ENCODE data around the gene NUDT4B.
"Not testable (repeated sequence)": the region's sequence is repeated elsewhere in the genome, so short reads cannot be mapped to it uniquely, and the experiment has no call there.

The NUDT4B gene

DNA sequence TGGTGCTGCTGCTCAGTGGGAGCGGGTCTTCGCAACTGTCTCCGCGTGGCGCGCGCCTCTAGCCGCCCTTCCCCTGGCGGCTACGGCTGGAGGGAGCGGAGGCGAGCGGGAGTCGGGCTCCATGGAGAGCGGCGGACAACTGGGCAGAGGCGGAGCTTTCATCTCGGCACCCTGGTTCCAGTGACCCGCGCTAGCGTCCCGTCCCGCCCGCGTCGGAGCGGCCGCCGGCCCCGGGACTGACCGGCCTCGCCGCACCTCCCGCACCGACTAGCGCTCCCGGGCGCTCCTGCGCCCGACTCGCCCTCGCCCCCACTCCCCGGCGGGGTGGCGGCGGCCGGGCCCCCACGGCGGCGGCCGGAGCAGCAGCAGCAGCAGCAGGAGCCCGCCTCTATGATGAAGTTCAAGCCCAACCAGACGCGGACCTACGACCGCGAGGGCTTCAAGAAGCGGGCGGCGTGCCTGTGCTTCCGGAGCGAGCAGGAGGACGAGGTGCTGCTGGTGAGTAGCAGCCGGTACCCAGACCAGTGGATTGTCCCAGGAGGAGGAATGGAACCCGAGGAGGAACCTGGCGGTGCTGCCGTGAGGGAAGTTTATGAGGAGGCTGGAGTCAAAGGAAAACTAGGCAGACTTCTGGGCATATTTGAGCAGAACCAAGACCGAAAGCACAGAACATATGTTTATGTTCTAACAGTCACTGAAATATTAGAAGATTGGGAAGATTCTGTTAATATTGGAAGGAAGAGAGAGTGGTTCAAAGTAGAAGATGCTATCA, at the start of gene NUDT4B:
NUDT4B (plus strand) TSS at position 212 of the 772 bp plus-strand sequence; CDS start at position 391, 179 bp downstream.
- H3K27ac ChIP-seq: not testable (repeated sequence)

DNA sequence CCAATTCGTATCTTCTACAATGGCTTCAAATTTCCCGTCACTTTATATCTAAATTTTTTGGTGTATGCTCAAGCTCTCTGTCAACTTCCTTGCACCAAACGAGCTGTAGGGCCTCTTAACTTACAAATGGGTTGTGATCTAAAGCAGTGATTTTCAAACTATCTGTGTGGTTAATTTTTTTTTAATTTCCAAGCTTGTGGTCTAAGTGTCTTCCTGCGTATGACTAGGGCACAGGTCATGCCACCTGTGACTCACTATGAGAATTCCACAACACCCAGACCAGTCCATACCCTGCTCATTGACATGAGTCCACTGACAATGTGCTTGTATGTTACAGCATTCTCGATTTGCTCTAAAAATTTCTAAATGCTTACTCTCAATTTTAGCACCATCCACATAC, 49.2 kb upstream of the NUDT4B start:
- not testable (repeated sequence) for H3K27ac ChIP-seq

DNA sequence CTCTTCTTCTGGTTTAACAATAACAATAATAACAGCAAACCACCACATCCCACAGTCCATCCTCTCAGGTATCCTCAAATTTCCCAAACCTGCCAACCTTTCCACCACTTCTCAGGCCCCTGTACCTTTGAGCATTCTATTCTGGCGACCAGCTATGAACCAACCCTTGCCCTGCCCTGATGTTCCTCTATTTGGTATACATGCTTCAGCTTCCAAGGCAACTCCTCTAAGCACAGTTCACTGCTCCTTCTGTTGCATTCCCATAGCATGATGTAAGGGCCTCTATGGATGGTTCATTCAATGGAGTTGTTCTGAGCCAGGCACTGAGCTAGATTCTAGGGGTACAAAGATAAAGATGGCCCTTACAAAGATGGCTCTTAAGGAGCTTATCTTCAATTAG, 46.3 kb upstream of the NUDT4B start:
- not testable (repeated sequence) for H3K27ac ChIP-seq

DNA sequence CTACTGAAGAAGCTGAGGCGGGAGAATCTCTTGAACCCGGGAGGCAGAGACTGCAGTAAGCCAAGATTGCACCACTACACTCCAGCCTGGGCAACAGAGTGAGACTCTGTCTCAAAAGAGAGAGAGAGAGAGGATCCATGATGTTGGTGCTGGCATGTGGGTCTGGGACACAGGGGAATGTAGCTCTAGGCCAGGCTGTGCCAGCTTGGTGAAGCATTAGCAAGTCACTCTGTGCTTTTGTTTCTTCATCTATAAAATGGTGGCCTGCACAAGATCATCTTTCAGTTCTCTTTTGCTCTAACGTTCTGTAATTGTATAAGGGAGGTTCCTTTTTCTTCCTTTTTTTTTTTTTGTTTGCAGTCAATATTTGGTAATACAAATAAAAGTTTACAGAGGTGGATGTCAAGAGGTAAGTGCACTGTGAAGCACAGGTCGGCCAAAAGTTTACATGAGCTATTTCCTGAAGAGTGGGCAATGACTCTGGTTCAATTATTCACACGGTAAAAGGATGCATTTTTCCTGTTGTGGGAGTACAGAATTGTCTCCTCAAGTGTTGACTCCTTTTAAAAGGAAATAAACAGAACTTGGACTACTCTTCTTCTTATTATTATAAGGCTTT, 44.5 kb upstream of the NUDT4B start:
- not testable (repeated sequence) for H3K27ac ChIP-seq

DNA sequence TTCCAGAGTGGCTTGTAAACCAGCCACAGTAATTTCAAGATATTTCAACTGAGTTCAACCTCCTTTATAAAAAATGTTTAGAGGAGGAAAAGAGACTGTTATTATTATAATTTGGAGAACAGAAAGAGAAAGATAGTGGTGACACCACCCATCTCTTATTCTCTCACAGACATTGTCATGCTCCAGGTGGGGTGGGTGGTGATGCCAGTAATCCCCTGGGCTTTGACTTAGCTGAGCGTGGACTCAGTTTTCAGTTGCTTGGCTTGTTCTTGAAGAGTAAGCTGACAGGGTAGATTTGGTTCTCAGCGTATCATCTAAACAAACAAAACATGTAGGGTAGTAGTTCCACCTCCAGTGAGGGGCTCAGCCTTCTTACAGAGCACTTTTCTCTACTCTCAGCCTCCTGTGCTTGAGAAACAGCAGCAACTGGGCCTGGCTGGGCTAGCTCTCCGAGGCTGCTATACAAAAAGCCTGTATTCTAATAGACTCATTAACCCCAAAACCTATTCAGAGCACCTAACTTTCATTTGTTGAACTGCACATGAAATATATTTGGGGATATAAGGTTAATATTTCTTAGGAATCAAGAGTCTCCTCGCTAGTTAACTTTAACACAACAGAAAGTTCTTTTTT, 43.1 kb upstream of the NUDT4B start:
- not testable (repeated sequence) for H3K27ac ChIP-seq

DNA sequence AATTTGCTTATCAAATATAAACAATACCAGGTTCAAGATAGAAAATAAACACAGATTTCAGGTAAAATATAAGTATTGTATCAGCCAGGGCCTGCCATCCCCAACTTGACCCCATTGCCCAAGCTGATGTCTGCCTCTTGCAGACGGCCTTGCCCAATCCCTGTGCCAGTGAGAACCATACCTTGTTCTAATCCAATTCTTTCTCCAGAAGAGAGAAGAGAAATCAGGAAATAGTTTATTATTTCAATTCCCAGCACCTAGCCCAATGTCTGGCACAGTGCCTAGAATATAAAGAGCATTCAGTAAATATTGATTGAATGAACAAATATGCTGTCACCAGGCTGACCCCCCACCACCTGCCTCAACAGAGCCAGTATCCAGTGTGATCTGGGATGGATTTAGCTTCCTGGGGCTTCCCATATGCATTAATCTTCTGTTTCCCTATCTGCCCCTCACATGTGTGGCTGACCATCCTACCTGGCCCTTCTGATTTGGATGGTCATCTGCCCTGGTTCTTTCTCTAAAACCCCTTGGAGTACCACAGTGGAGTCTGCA, 39.7 kb upstream of the NUDT4B start:
- not testable (repeated sequence) for H3K27ac ChIP-seq

DNA sequence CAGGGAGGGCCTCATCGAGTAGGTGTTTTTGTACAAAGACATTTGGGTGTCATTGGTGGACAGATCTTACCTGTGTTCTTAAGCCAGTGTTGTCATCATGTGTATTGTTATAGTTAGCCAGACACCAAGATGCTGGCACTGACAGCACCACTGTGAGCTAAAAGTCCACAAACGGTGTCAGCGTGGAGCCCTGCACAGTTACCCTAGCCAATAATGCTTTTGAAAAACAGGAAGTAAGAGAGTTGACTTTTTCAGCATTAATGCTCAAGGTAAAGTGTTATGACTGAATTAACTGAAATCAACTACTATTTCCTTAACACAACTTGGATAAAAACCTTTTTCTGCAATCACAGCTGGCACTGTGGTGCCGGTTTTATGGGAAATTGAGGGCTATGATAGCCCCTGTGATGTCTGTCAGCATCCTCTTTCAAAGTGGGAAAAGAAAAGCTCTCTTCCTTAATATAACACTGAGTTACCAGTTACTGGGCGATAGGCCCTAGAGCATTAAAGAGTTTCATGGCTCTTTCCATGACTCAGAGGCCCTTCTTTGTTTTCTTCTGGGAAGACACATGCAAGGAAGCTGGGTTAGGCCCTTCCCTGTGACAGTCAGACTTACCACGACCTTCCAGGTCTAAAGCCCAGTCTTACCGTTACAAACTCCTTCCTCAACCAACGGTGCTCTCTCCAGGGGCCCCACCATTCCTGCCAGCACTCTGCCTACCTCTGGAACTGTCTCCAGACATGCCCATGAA, 37.6 kb upstream of the NUDT4B start:
- not testable (repeated sequence) for H3K27ac ChIP-seq

DNA sequence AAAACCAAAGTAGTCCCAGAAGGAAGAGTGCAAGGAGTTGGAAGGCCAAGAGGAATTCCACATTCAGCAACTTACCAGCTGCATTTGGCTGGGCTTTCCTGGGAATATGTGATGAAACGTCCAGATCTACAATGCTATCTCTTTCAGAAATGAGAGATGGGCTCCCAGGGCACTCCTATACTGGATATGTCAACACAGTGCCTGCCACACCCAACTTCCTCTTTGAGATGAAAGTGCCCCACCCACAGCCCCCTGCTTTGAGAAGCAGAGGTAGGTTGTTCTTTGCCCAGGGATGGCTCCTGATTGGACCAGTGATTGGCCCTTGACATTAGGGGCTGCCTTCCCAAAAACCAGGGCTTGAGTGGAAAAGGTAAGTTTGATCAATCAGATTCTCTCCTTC, 36.2 kb upstream of the NUDT4B start:
- not testable (repeated sequence) for H3K27ac ChIP-seq

DNA sequence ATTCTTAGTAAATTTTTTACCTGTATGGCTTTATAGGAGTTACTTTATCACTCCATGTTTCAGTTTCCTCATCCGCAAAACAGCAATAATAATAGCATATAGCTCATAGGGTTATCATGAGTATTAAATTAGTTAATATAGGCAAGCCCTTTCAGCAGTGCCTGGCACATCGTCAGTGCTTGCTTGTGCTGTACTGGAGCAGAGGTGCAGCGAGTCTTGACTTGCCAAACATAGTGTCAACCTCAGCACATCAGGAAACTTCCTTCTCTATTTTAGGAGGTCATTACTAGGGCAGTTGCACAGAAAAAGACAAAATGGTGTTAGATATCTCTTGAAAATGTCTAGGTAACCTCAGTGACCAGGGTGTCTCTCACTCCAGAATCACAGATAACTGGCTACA, 33.1 kb upstream of the NUDT4B start:
- not testable (repeated sequence) for H3K27ac ChIP-seq

DNA sequence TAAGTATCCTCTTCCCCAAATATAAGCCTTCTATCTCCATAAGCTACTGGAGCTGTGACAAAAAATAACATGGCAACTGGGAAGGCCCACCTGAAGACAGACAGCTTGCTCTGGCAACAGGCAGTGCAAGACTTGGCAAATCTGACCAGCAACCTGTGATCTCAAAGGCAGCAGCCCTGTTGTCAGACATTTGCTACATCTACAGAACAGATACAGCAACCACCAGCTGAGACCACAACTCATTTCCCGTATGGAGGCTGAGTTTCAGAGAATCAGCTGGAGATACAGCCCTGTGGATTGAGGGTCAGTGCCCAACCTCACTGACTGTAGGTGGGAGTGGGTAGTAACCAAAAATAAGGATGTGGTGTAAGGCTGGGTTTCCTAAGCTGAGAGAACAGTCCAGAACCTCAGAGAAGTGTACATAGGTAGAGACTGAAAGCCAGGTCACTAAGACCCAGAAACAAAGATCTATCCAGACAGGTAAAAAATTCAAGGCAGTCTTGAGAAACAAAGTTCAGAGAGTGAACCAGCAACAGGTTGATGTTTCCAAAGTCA, 31.5 kb upstream of the NUDT4B start:
- not testable (repeated sequence) for H3K27ac ChIP-seq

DNA sequence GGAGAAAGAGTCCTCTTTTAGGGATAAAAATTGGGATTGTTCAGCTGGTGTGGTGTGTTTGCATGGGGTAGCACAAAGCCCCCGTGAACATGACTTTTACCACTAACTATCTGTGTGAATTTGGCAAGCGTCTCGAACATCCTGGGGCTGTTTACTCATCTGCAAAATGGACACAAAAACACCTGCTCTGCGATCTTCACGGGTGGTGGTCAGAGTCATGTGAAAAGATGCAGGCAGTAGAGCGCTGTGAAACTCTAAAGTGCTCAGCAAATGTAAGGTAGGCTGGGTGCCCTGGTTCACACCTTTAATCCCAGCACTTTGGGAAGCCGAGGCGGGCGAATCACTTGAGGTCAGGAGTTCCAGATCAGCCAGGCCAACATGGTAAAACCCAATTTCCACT, 27.7 kb upstream of the NUDT4B start:
- not testable (repeated sequence) for H3K27ac ChIP-seq

DNA sequence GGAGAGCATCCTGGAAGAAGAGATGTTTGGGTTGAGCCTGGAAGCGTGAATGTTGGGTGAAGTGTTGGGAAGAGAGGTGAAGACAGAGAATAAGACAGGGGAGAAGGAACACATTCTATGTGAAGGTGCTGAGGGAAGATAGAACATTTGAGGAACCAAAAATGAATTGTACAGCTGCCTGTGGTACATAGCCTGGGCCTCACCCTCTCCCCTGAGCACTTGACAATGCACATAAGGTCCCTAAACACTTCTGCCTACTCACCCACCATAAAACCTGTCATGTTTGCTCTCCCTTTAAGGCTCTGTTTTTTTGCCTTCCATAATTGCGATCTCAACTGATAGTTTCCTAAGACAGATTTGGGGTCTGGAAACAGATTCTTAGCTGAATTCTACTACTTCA, 25.8 kb upstream of the NUDT4B start:
- H3K27ac ChIP-seq: not testable (repeated sequence)

DNA sequence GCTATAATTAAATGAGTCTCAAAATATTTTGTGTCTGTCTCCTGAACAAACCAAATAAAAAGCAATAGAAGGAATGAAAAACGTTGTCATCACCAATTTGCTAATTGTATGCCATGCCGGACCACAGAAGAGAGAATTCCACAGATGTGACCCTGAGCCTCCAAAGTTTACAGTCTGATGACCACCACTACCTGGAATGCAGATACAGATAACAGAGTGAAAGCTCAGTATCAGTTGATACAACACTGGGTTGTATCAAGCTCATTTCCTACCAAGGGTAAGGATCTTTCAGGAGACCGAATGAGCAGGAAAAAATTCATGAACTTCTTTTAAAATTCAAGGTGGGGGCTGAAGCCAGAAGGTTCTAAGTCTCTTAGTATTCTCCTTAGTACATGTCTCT, 25.1 kb upstream of the NUDT4B start:
- not testable (repeated sequence) for H3K27ac ChIP-seq

DNA sequence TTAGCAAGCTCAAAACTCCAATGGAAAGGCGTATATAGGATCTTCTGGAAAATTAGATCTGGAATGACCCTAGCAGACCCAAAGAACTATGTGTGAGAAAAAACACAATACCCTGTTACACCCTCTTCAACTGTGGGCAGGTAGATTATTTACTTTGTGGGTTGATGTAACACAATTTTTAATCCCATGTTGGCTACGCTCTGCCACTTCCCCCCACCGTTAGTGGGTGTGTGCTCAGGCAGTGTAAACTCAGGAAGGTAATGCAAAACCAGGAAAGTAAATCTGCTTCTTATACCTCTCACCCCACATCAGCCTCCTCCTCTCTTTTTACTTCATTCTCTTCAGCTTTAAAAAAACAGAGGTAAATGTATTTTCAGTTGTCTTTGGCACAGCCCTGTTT, 23.7 kb upstream of the NUDT4B start:
- not testable (repeated sequence) for H3K27ac ChIP-seq

DNA sequence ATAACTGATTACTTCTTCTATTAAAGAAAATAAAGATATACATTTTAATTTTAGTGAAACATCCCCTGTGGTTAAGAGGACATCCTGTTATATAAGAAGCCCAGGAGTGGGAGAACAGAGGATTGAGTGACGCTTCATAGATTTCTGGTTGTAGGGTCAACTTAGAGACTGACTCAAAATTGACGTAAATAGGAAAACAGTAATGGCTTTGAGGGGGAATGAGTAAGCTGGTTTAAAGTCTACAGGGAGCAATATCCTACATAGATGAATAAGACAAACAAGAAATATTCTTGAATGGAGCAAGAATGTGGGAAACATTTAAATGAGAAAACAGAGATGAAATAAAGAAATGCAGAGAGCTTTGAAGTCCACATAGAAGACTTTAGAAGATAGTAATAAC, 20.7 kb upstream of the NUDT4B start:
- not testable (repeated sequence) for H3K27ac ChIP-seq

DNA sequence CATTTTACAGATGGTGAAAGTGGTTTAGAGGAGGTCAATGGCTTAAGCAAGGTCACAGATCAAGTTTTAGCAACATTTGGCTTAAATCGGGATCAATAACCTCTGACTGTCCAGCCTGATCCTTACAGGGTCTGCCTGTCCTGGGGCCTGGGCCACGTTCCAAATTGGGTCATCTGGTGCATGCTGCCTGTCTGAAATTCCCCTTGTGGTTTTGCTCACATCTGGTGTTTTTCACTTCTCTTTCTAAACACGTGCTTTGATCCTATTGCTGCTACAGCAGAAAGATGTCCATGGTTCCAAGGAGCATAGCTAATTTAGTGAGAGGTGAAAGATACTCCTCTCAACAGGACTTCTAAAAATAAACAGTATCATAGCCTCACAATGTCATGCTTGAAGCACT, 19.4 kb upstream of the NUDT4B start:
- H3K27ac ChIP-seq: not testable (repeated sequence)

DNA sequence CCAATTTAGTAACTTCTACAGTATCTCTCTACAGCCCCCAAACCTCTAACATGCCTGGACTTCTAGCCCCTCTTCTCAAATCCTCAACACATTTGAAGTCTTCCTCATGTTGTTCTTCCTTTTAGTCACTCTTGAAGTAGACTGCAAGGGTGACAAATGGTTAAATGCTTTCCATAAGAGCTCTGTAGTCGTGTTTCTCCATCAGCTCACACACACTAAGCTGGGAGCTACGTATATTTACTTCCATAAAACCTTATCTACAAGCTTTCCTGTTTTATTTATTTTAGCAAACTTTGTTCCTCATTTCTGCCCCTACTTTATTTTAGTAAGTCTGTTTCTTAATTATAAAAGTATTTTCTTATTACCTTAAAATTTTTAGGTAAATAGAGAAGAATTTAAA, 19.0 kb upstream of the NUDT4B start:
- not testable (repeated sequence) for H3K27ac ChIP-seq

DNA sequence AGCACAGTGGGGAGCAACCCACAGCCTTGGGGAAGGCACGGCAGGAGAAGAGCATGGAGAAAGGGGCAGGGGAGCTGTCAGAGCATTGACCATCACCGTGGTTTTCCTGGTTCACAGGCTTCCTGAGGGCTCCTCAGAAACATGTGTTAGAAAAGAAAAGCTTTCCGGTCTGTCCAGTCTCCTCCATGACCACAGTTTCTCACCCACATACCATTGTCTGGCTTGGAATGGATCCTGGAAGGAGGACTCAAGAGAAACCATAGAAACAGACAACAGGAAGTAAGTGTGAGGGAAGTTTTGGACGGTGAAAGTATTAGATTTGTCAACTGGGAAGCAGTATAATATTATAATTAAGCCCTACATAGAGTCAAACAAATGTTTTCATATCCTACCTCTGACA, 16.3 kb upstream of the NUDT4B start:
- not testable (repeated sequence) for H3K27ac ChIP-seq

DNA sequence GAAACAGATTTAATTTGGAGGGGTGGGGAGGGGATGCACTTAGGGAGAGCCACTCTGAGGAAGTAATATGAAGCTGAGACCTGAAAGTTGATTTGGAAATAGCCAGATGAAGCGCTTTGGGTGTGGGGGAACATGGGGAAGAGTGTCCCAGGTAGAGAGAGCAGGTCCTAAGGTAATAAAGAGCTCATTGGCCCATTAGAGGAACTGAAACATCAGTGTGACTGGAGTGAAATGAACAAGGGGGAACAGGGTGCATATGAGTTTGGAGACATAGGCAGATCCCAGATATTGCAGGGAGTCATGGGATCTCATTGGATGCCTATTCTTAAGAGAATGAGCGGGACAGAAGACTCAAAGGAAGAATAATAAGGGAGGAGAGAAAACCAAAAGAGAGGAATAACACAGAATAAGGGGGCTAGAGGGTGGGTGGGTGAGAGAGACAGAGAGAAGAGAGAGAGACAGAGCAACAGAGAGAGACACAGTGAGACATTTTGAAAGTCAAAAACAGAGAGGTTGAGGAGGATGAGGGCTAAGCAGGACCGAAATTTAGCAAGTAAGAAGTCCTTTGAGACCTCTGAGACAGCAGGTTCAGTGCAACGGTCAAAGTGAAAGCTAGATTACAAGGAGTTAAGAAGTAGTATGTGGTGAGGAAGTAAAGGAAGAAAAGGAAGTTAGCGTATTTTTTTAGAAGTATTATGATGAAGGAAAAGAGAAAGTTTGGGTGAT, 14.8 kb upstream of the NUDT4B start:
- H3K27ac ChIP-seq: not testable (repeated sequence)

DNA sequence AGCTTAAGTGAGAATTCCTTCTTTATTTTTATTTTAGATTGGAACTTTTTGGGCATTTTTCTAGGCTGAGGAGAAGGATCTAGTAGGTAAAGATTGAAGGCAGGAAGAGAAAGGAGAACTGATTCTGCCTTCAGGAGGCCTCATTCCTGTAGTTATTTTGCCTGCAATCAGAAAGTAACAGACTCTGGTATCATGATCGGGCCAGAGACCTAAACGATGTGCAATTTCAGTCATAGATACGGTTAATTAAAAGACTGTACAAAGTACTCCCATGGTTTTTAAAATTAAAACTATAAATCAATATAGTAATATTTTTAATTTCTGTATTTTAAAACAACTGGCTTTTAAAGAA, 14.3 kb upstream of the NUDT4B start:
- H3K27ac ChIP-seq: not testable (repeated sequence)

DNA sequence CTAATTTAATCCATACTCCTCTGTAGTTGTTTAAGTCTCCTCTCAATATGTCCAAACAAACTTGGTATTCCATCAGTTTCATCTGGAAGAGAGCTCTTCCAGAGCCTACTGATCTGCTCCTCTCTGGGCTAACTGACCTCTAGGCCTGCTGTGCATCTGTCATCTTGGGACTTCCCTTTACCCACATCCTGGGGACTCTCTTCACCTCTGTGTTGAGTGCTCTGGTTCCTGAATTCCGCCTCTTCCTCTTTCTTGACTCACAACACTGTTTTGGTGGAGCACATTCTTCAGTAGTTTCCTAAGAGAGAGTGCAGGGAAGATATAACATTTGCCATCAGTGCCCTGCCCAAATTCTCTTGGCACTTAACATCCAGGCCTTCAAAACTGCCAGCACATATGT, 13.0 kb upstream of the NUDT4B start:
- H3K27ac ChIP-seq: not testable (repeated sequence)
